Prostate gland (tissue), 2 donors: ENCODE data around the gene BPIFB1.

Experiments used
- CTCF ChIP-seq, 4 experiments: fragments of 200-600 bp in 2 of 4; fragments of 450-650 bp in 2 of 4; sonication (generic) in 2 of 4; IDR thresholded peaks; 1 replicate in 3 of 4; 2 replicates in 1 of 4; pipeline ENCODE4 v1.5.1; 2016 to 2019; ENCODE audit warnings: antibody characterized with exemption in 4 of 4, mild to moderate bottlenecking in 2 of 4, moderate library complexity in 2 of 4
- POLR2A ChIP-seq: fragments of 450-650 bp; IDR thresholded peaks from one replicate; pipeline ENCODE4 v1.6.1; 2016; ENCODE audit warnings: antibody characterized with exemption, mild to moderate bottlenecking
- POLR2AphosphoS5 ChIP-seq: sonication (generic); formaldehyde crosslinking; IDR thresholded peaks from one replicate; pipeline ENCODE4 v1.6.1; 2017; ENCODE audit warnings: antibody characterized with exemption

GRCh38 chr20:33306228-33306627 is 23.2 kb downstream of the BPIFB1 start:
- TF ChIP-seq CTCF (IDR thresholded peaks at IDR 0.05) (no peak), POLR2A (no peak), POLR2AphosphoS5 (no peak)
